Measurements from ENCODE around the gene NTM.

NTM gene

DNA sequence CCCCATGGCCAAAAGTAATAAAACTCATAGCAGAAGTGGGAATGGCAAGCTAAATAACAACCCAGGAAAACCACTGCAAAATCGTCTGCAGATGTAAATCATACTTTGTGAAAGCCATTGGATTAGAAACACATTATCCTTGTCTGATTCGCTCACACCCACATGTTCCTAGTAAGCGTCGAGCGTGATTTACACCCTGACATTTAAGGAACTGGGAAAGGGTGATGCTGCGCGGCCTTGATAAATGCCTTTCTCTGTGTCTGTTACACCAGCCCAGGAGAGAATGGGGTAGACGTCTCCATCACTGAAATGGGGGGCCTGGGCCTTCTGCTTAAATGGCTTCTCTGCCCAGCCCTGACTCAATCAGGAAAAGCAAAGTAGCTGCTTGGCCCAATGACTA, 162.7 kb downstream of the NTM start:
- Histone ChIP-seq H3K4me2 (ENCODE audit: low read length) (no peak overlapping the region), H4K5ac (ENCODE audit: low read length) (no peak overlapping the region), H3K23ac (ENCODE audit: low read length) (no peak overlapping the region), H3K27ac (ENCODE audit: low read depth, low read length) (no peak overlapping the region), H2BK120ac (ENCODE audit: low read depth, low read length) (no peak overlapping the region), H3K18ac (ENCODE audit: low read length) (no peak overlapping the region), H3K27me3 (ENCODE audit: insufficient read depth, low read length, poor library complexity) (no peaks in the 10 kb centered on the region), H4K8ac (ENCODE audit: low read depth, low read length) (no peak overlapping the region), H3K4ac (ENCODE audit: low read depth, low read length) (no peak overlapping the region), H2AK5ac (ENCODE audit: low read length) (no peak overlapping the region), H3K79me2 (ENCODE audit: control insufficient read depth, insufficient read depth, low read length) (no peaks in the 10 kb centered on the region), H3K4me3 (ENCODE audit: low read length) (no peak overlapping the region), H2BK15ac (replicated peaks; ENCODE audit: low read depth) (no peak overlapping the region), H3K79me1 (ENCODE audit: low read length) (no peaks in the 10 kb centered on the region), H3K9ac (ENCODE audit: low read length) (no peak overlapping the region), H3K56ac (ENCODE audit: low read length) (no peak overlapping the region), H3K4me1 (ENCODE audit: control insufficient read depth, low read depth, low read length) (no peaks in the 10 kb centered on the region), H3K36me3 (ENCODE audit: control insufficient read depth, insufficient read depth, low read length) (no peaks in the 10 kb centered on the region), H2BK5ac (ENCODE audit: low read length) (no peak overlapping the region)
- no peak for DNase-seq
- no CpG with 5 or more reads among the region's 8 CpGs for WGBS (ENCODE audit: extremely low coverage, insufficient coverage, low lambda C conversion rate)

DNA sequence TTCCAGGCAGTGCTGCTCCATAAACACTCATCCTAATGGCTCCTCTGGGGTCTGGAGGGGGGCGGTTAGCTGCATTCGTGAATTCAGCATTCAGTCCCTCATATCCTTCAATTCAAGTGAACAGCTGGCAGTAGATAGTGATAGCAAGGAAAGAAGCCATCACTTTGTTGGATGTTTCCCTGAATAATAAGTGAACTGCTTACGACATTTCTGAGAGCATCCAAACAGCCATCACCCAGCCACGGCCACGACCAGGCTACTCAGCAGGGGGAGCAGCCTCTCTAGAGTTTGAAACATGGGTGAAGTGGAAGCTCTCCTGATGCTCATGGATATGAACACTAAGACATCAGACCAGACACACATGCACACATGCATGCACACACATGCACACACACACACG, 163.6 kb downstream of the NTM start:
- H3K27ac ChIP-seq (ENCODE audit: low read depth, low read length): no peak overlapping the region
- no peak for DNase-seq
- H3K79me2 ChIP-seq (ENCODE audit: control insufficient read depth, insufficient read depth, low read length): no peaks in the 10 kb centered on the region
- no peak overlapping the region for H2BK15ac ChIP-seq (replicated peaks; ENCODE audit: low read depth)
- no peak overlapping the region for H2AK5ac ChIP-seq (ENCODE audit: low read length)
- H3K9ac ChIP-seq (ENCODE audit: low read length): no peak overlapping the region
- H3K56ac ChIP-seq (ENCODE audit: low read length): no peak overlapping the region
- H3K18ac ChIP-seq (ENCODE audit: low read length): no peak overlapping the region
- no peak overlapping the region for H2BK5ac ChIP-seq (ENCODE audit: low read length)
- H3K27me3 ChIP-seq (ENCODE audit: insufficient read depth, low read length, poor library complexity): no peaks in the 10 kb centered on the region
- H3K23ac ChIP-seq (ENCODE audit: low read length): no peak overlapping the region
- H2BK120ac ChIP-seq (ENCODE audit: low read depth, low read length): no peak overlapping the region
- H3K4me1 ChIP-seq (ENCODE audit: control insufficient read depth, low read depth, low read length): no peaks in the 10 kb centered on the region
- WGBS (ENCODE audit: extremely low coverage, insufficient coverage, low lambda C conversion rate): no CpG with 5 or more reads among the region's 6 CpGs
- H3K4ac ChIP-seq (ENCODE audit: low read depth, low read length): no peak overlapping the region
- H3K36me3 ChIP-seq (ENCODE audit: control insufficient read depth, insufficient read depth, low read length): no peaks in the 10 kb centered on the region
- no peak overlapping the region for H3K4me3 ChIP-seq (ENCODE audit: low read length)
- no peak overlapping the region for H4K5ac ChIP-seq (ENCODE audit: low read length)
- H3K4me2 ChIP-seq (ENCODE audit: low read length): no peak overlapping the region
- H4K8ac ChIP-seq (ENCODE audit: low read depth, low read length): no peak overlapping the region
- H3K79me1 ChIP-seq (ENCODE audit: low read length): no peaks in the 10 kb centered on the region

DNA sequence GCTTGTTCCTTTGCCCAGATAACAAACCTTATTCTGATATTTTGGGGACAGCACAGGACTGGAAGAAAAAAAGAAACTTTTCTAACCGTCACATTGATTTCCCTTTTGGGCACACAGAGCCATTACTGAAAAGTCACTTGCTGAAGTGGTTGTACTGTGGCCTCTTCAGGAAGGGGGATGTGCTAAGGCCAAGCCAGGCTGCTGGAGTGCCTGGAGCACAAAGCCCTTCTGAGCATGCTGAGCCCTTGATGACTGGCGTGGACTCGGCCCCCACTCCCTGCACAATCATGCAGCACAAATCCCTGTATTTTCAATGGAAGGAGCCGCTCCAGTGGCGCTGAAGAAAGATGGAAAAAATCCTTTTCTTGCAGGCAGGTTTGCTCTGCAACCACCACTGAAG, 164.2 kb downstream of the NTM start:
- H3K23ac ChIP-seq (ENCODE audit: low read length): no peak overlapping the region
- no peaks in the 10 kb centered on the region for H3K36me3 ChIP-seq (ENCODE audit: control insufficient read depth, insufficient read depth, low read length)
- H3K4ac ChIP-seq (ENCODE audit: low read depth, low read length): no peak overlapping the region
- H3K4me3 ChIP-seq (ENCODE audit: low read length): no peak overlapping the region
- H4K8ac ChIP-seq (ENCODE audit: low read depth, low read length): no peak overlapping the region
- no peaks in the 10 kb centered on the region for H3K4me1 ChIP-seq (ENCODE audit: control insufficient read depth, low read depth, low read length)
- no peak overlapping the region for H3K4me2 ChIP-seq (ENCODE audit: low read length)
- DNase-seq: no peak
- no peaks in the 10 kb centered on the region for H3K27me3 ChIP-seq (ENCODE audit: insufficient read depth, low read length, poor library complexity)
- H3K27ac ChIP-seq (ENCODE audit: low read depth, low read length): no peak overlapping the region
- H2BK15ac ChIP-seq (replicated peaks; ENCODE audit: low read depth): no peak overlapping the region
- no peak overlapping the region for H2AK5ac ChIP-seq (ENCODE audit: low read length)
- no peak overlapping the region for H3K18ac ChIP-seq (ENCODE audit: low read length)
- H3K9ac ChIP-seq (ENCODE audit: low read length): no peak overlapping the region
- no peak overlapping the region for H3K56ac ChIP-seq (ENCODE audit: low read length)
- H4K5ac ChIP-seq (ENCODE audit: low read length): no peak overlapping the region
- H3K79me1 ChIP-seq (ENCODE audit: low read length): no peaks in the 10 kb centered on the region
- H2BK5ac ChIP-seq (ENCODE audit: low read length): no peak overlapping the region
- no CpG with 5 or more reads among the region's 5 CpGs for WGBS (ENCODE audit: extremely low coverage, insufficient coverage, low lambda C conversion rate)
- H2BK120ac ChIP-seq (ENCODE audit: low read depth, low read length): no peak overlapping the region
- no peaks in the 10 kb centered on the region for H3K79me2 ChIP-seq (ENCODE audit: control insufficient read depth, insufficient read depth, low read length)

DNA sequence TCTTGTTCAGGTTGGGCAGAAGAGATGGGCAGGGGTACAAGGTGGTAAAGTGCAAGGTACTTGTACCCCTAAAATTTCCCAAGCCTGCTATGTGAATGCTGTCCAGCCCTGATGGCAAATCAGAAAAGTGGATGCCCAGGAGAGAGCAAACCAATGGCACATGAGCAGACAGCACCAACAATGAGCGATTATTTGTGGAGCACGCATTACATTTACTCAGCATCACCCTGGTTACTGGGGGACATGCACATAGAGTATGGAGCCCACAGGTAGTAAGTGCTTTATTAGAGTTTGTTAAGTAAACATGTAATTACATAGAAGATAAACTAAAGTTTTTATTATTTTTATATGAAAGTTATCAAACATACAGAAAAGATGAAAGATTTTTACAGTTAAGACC, 165.7 kb downstream of the NTM start:
- no peak overlapping the region for H2BK15ac ChIP-seq (replicated peaks; ENCODE audit: low read depth)
- no peak overlapping the region for H4K8ac ChIP-seq (ENCODE audit: low read depth, low read length)
- H3K79me1 ChIP-seq (ENCODE audit: low read length): no peaks in the 10 kb centered on the region
- no peaks in the 10 kb centered on the region for H3K27me3 ChIP-seq (ENCODE audit: insufficient read depth, low read length, poor library complexity)
- no peak overlapping the region for H2BK120ac ChIP-seq (ENCODE audit: low read depth, low read length)
- no peaks in the 10 kb centered on the region for H3K4me1 ChIP-seq (ENCODE audit: control insufficient read depth, low read depth, low read length)
- no peak overlapping the region for H2BK5ac ChIP-seq (ENCODE audit: low read length)
- H2AK5ac ChIP-seq (ENCODE audit: low read length): no peak overlapping the region
- no peak overlapping the region for H3K23ac ChIP-seq (ENCODE audit: low read length)
- no peak overlapping the region for H4K5ac ChIP-seq (ENCODE audit: low read length)
- no peak overlapping the region for H3K9ac ChIP-seq (ENCODE audit: low read length)
- H3K4me2 ChIP-seq (ENCODE audit: low read length): no peak overlapping the region
- no CpG with 5 or more reads among the region's 2 CpGs for WGBS (ENCODE audit: extremely low coverage, insufficient coverage, low lambda C conversion rate)
- DNase-seq: no peak
- H3K18ac ChIP-seq (ENCODE audit: low read length): no peak overlapping the region
- no peaks in the 10 kb centered on the region for H3K36me3 ChIP-seq (ENCODE audit: control insufficient read depth, insufficient read depth, low read length)
- H3K56ac ChIP-seq (ENCODE audit: low read length): no peak overlapping the region
- no peak overlapping the region for H3K27ac ChIP-seq (ENCODE audit: low read depth, low read length)
- no peaks in the 10 kb centered on the region for H3K79me2 ChIP-seq (ENCODE audit: control insufficient read depth, insufficient read depth, low read length)
- H3K4me3 ChIP-seq (ENCODE audit: low read length): no peak overlapping the region
- H3K4ac ChIP-seq (ENCODE audit: low read depth, low read length): no peak overlapping the region

DNA sequence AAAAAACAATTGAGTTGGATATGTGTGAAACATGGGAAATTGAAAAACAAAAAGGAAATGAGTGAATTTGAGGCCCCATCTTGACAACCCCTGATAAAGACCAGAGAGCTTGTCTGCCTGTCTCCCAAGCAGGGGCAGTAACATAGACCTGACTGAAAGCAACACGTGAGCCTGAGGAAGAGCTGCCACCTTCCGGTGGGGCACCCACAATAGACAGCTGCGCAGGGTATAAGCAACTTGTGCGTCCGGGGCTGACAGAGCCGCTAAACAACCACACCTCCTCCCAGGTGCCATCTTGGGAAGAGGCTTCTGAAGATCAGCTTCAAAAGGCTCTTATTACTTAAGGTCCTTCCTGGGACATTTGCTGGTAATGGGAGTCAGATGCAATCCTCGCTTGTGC, 166.8 kb downstream of the NTM start:
- Histone ChIP-seq H3K27me3 (ENCODE audit: insufficient read depth, low read length, poor library complexity) (no peaks in the 10 kb centered on the region), H3K4me3 (ENCODE audit: low read length) (no peak overlapping the region), H3K4ac (ENCODE audit: low read depth, low read length) (no peak overlapping the region), H3K4me1 (ENCODE audit: control insufficient read depth, low read depth, low read length) (no peaks in the 10 kb centered on the region), H2BK120ac (ENCODE audit: low read depth, low read length) (no peak overlapping the region), H3K23ac (ENCODE audit: low read length) (no peak overlapping the region), H3K18ac (ENCODE audit: low read length) (no peak overlapping the region), H2BK5ac (ENCODE audit: low read length) (no peak overlapping the region), H2BK15ac (replicated peaks; ENCODE audit: low read depth) (no peak overlapping the region), H2AK5ac (ENCODE audit: low read length) (no peak overlapping the region), H3K56ac (ENCODE audit: low read length) (no peak overlapping the region), H3K9ac (ENCODE audit: low read length) (no peak overlapping the region), H3K36me3 (ENCODE audit: control insufficient read depth, insufficient read depth, low read length) (no peaks in the 10 kb centered on the region), H3K79me2 (ENCODE audit: control insufficient read depth, insufficient read depth, low read length) (no peaks in the 10 kb centered on the region), H3K79me1 (ENCODE audit: low read length) (no peaks in the 10 kb centered on the region), H3K4me2 (ENCODE audit: low read length) (no peak overlapping the region), H4K5ac (ENCODE audit: low read length) (no peak overlapping the region), H3K27ac (ENCODE audit: low read depth, low read length) (no peak overlapping the region), H4K8ac (ENCODE audit: low read depth, low read length) (no peak overlapping the region)
- no CpG with 5 or more reads among the region's 7 CpGs for WGBS (ENCODE audit: extremely low coverage, insufficient coverage, low lambda C conversion rate)
- DNase-seq: no peak

DNA sequence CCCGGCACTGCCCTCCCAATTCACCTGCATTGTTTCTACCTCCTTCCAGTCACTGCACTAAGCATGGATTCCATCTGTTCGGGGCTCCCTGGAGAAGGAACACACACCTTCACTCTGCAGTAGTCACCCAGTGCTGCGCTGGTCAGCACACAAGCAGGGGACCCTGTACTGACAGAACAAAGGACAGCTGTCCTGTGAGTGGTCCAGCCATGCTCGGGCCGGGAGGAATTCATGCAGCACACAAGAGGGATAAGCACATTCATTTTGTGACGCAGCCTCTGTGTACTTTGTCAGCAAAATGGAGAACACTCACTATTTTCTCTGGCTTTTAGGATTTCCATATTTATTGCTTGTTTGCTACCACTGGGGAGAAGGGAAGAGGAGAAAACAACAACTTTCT, 167.3 kb downstream of the NTM start:
- Histone ChIP-seq H2BK15ac (replicated peaks; ENCODE audit: low read depth) (no peak overlapping the region), H2BK5ac (ENCODE audit: low read length) (no peak overlapping the region), H4K8ac (ENCODE audit: low read depth, low read length) (no peak overlapping the region), H3K79me2 (ENCODE audit: control insufficient read depth, insufficient read depth, low read length) (no peaks in the 10 kb centered on the region), H3K27me3 (ENCODE audit: insufficient read depth, low read length, poor library complexity) (no peaks in the 10 kb centered on the region), H2BK120ac (ENCODE audit: low read depth, low read length) (no peak overlapping the region), H2AK5ac (ENCODE audit: low read length) (no peak overlapping the region), H3K4ac (ENCODE audit: low read depth, low read length) (no peak overlapping the region), H3K4me3 (ENCODE audit: low read length) (no peak overlapping the region), H3K9ac (ENCODE audit: low read length) (no peak overlapping the region), H3K56ac (ENCODE audit: low read length) (no peak overlapping the region), H3K4me1 (ENCODE audit: control insufficient read depth, low read depth, low read length) (no peaks in the 10 kb centered on the region), H3K4me2 (ENCODE audit: low read length) (no peak overlapping the region), H3K27ac (ENCODE audit: low read depth, low read length) (no peak overlapping the region), H3K23ac (ENCODE audit: low read length) (no peak overlapping the region), H4K5ac (ENCODE audit: low read length) (no peak overlapping the region), H3K79me1 (ENCODE audit: low read length) (no peaks in the 10 kb centered on the region), H3K18ac (ENCODE audit: low read length) (no peak overlapping the region), H3K36me3 (ENCODE audit: control insufficient read depth, insufficient read depth, low read length) (no peaks in the 10 kb centered on the region)
- no CpG with 5 or more reads among the region's 6 CpGs for WGBS (ENCODE audit: extremely low coverage, insufficient coverage, low lambda C conversion rate)
- DNase-seq: no peak

Measured in mesendoderm (in vitro differentiated cells).